ENCODE measurements around the gene GPA33.

GPA33 gene, protein sequence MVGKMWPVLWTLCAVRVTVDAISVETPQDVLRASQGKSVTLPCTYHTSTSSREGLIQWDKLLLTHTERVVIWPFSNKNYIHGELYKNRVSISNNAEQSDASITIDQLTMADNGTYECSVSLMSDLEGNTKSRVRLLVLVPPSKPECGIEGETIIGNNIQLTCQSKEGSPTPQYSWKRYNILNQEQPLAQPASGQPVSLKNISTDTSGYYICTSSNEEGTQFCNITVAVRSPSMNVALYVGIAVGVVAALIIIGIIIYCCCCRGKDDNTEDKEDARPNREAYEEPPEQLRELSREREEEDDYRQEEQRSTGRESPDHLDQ

GRCh38 chr1:167090314-167090942, at the start of gene GPA33:
TSS of gene GPA33 (minus strand) at chr1:167090377. CDS start at chr1:167090287, 90 bp downstream.
- DNase-seq (ENCODE audit: extremely low spot score) = peak; percentile 46
- ChIA-PET CTCF (interaction anchor here (0.7 to 2.7 kb wide), 5 partner anchors 15 to 142 kb away, joined by 3 to 8 read pairs (median 3); no protein-coding TSS in a partner anchor), POLR2A (no interaction called here)
- TF ChIP-seq, protein P1, sequence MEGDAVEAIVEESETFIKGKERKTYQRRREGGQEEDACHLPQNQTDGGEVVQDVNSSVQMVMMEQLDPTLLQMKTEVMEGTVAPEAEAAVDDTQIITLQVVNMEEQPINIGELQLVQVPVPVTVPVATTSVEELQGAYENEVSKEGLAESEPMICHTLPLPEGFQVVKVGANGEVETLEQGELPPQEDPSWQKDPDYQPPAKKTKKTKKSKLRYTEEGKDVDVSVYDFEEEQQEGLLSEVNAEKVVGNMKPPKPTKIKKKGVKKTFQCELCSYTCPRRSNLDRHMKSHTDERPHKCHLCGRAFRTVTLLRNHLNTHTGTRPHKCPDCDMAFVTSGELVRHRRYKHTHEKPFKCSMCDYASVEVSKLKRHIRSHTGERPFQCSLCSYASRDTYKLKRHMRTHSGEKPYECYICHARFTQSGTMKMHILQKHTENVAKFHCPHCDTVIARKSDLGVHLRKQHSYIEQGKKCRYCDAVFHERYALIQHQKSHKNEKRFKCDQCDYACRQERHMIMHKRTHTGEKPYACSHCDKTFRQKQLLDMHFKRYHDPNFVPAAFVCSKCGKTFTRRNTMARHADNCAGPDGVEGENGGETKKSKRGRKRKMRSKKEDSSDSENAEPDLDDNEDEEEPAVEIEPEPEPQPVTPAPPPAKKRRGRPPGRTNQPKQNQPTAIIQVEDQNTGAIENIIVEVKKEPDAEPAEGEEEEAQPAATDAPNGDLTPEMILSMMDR (IDR thresholded peaks at IDR 0.05; ENCODE audit: control extremely low read depth, extremely low read depth, low read depth, missing control alignments) = no peak

DNA sequence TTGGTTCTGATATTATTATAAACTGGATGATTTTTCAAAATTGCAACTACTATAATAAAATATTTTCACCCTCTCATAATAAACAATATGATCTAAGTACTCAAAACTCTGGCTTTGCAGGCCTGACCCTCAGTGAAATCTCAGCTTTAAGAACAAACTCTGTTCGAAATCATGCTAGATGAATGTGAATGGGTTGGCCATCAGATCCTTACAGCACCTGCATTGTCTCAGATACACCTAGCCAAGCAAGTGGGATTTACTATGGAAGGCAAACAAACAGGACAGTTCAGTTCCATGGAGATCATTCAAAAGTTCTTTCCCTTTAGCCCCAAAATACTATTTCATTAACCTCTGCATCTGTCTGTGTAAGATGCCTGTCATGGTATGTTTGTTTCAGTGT, 48.5 kb upstream of the GPA33 start:
- TF ChIP-seq, protein P1 (IDR thresholded peaks at IDR 0.05; ENCODE audit: control extremely low read depth, extremely low read depth, low read depth, missing control alignments) = no peak
- DNase-seq (ENCODE audit: extremely low spot score) = no peak
- ChIA-PET POLR2A (no interaction called here), CTCF (interaction anchor here (2.7 kb wide), 1 partner anchor 80 kb away, joined by 11 read pairs; no protein-coding TSS in a partner anchor)

DNA sequence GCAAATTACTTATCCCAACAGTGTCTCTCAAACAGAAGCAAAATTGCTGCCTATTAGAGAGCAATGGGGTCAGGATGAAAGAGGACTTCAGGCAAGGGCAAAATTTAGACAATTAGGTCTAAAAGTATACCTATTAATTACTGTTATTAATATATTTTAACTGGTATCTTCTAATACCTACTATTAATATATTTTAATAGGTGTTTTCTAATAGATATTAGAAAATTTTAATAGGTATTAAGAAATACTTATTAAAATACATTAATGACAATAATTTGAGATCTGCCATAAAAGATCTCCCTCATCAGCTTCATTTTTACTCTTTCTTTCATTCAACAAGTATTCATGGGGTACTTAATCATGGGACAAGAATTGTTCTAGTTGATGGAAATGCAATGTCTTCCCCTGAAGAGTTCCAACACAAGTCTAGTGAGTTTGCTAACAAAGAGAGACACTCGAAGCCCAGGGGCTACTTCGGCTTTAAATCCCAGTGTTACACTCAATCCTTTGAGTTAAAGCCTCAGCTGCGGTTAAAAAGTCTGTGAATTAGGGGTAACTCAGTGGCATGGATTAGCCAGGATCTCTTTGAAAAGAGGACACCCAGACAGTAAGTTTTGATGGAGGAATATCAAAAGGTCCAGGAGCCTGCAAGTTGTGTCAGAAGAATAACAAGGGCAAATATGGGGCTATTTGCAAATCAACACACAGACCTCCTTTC, 47.8 kb upstream of the GPA33 start:
- ChIA-PET POLR2A (no interaction called here), CTCF (interaction anchor here (1.4 to 2.7 kb wide), 2 partner anchors 12 to 79 kb away, joined by 4 to 11 read pairs; no protein-coding TSS in a partner anchor)
- TF ChIP-seq, protein P1 (IDR thresholded peaks at IDR 0.05; ENCODE audit: control extremely low read depth, extremely low read depth, low read depth, missing control alignments) = no peak
- no peak for DNase-seq (ENCODE audit: extremely low spot score)

- DNase-seq (ENCODE audit: extremely low spot score) = no peak
- ChIA-PET POLR2A (no interaction called here), CTCF (interaction anchor here (1.4 to 2.7 kb wide), 2 partner anchors 13 to 78 kb away, joined by 4 to 11 read pairs; no protein-coding TSS in a partner anchor)
- TF ChIP-seq, protein P1 (IDR thresholded peaks at IDR 0.05; ENCODE audit: control extremely low read depth, extremely low read depth, low read depth, missing control alignments) = no peak
Measured at GRCh38 chr1:167137332-167137781, 47.2 kb upstream of the GPA33 start.

DNA sequence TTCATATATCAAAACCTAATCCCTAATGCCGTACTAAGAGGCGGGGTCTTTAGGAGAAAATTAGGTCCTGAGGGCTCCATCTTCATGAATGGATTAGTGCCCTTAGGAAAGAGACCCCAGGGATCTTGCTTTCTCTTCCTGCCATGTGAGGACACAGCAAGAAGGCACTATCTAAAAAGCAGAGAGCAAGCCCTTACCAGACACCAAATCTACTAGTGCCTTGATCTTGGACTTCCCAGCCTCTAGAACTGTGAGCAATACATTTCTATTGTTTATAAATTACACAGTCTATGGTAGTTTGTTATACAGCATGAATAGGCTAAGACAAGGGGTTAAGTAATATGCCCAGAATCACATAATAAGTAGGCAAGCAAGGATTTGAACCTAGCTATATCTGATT, 46.6 kb upstream of the GPA33 start:
- TF ChIP-seq, protein P1 (IDR thresholded peaks at IDR 0.05; ENCODE audit: control extremely low read depth, extremely low read depth, low read depth, missing control alignments) = no peak
- ChIA-PET POLR2A (no interaction called here), CTCF (interaction anchor here (1.4 to 2.7 kb wide), 2 partner anchors 13 to 78 kb away, joined by 4 to 11 read pairs; no protein-coding TSS in a partner anchor)
- DNase-seq (ENCODE audit: extremely low spot score) = no peak

- no peak for DNase-seq (ENCODE audit: extremely low spot score)
- TF ChIP-seq, protein P1 (IDR thresholded peaks at IDR 0.05; ENCODE audit: control extremely low read depth, extremely low read depth, low read depth, missing control alignments) = no peak
- ChIA-PET CTCF (interaction anchor here (1.0 to 1.7 kb wide), 4 partner anchors 11 to 226 kb away, joined by 3 to 8 read pairs (median 4); no protein-coding TSS in a partner anchor), POLR2A (no interaction called here)
Measured at GRCh38 chr1:167136191-167136614, 46.0 kb upstream of the GPA33 start.

All from GM10248 (cell line).